Suprapubic skin (tissue), 4 donors: ENCODE data around the gene ZNF397.

Experiments used
- EP300 ChIP-seq: sonication (generic); formaldehyde crosslinking; IDR thresholded peaks from one replicate; pipeline ENCODE4 v1.6.1; 2017; ENCODE audit warnings: antibody characterized with exemption
- POLR2A ChIP-seq, 2 donors: fragments of 450-650 bp; IDR thresholded peaks; one replicate each; pipeline ENCODE4 v1.6.1; 2017; ENCODE audit warnings: antibody characterized with exemption in 2 of 2, mild to moderate bottlenecking in 2 of 2, moderate library complexity in 2 of 2
- POLR2AphosphoS5 ChIP-seq, 3 donors: sonication (generic); formaldehyde crosslinking; IDR thresholded peaks; one replicate each; pipeline ENCODE4 v1.6.1; 2017; ENCODE audit warnings: antibody characterized with exemption in 3 of 3
- TF ChIP-seq, protein P1 (sequence below), 2 donors: fragments of 200-600 bp in 1 of 2; fragments of 450-650 bp in 1 of 2; sonication (generic) in 1 of 2; IDR thresholded peaks; one replicate each; pipeline ENCODE4 v1.5.1; 2016 to 2019; ENCODE audit warnings: antibody characterized with exemption in 2 of 2, mild to moderate bottlenecking in 1 of 2, moderate library complexity in 1 of 2

GRCh38 chr18:35241448-35241804 is 592 bp downstream of the ZNF397 start:
- TF ChIP-seq, protein P1, sequence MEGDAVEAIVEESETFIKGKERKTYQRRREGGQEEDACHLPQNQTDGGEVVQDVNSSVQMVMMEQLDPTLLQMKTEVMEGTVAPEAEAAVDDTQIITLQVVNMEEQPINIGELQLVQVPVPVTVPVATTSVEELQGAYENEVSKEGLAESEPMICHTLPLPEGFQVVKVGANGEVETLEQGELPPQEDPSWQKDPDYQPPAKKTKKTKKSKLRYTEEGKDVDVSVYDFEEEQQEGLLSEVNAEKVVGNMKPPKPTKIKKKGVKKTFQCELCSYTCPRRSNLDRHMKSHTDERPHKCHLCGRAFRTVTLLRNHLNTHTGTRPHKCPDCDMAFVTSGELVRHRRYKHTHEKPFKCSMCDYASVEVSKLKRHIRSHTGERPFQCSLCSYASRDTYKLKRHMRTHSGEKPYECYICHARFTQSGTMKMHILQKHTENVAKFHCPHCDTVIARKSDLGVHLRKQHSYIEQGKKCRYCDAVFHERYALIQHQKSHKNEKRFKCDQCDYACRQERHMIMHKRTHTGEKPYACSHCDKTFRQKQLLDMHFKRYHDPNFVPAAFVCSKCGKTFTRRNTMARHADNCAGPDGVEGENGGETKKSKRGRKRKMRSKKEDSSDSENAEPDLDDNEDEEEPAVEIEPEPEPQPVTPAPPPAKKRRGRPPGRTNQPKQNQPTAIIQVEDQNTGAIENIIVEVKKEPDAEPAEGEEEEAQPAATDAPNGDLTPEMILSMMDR (IDR thresholded peaks at IDR 0.05), result no peak
- no peak for TF ChIP-seq POLR2A (IDR thresholded peaks at IDR 0.05)
- no peak for TF ChIP-seq POLR2AphosphoS5 (IDR thresholded peaks at IDR 0.05)
- TF ChIP-seq EP300, result no peak
